ENCODE measurements around the gene POLR2F.

DNA sequence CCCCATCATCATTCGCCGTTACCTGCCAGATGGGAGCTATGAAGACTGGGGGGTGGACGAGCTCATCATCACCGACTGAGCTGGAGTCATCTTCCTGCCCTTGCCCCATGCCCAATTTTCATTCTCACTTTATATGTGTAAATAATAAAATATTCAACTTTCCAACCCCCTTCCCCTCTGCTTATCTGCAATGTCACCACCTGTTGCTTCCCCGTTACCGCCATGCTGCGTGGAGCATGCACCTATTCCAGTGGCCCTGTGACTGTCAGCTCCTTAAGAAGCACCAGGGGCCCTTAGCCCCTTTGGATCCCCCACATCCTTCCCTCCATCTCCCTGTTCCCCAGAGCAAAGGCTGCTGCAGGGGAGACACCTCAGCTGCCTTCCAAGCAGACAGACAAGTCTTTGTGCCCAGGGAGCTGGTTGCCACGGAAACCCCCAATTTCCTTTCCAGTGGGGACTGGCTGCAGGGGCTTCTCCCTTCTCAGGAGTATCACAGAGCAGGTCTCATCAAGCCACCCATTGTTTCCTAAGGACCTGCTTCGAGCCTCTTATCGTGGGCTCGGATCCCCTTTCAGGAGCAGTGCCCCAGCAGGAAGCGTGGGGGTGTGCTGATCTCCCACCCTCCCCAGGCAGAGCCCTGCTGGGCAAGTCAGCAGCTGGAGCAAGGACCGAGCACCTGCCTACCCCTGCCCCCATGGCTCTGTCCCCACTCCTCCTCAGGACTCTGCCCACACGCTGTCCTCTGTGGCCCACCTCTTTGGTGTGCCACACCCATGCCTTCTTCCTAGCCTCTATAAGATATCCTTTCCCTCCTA is 14.3 kb downstream of the POLR2F start:
- no peak for TF ChIP-seq CTCF (IDR thresholded peaks at IDR 0.05 in 4 of 5, conservative IDR thresholded peaks at IDR 0.05 in 1 of 5)
- TF ChIP-seq POLR2A (IDR thresholded peaks at IDR 0.05): no peak
